Esophagus muscularis mucosa (tissue), 4 donors: Measurements from ENCODE around the gene KCNQ1.

ENCODE experiments used
- EP300 ChIP-seq: sonication (generic); formaldehyde crosslinking; IDR thresholded peaks from one replicate; pipeline ENCODE4 v1.6.1; 2017; ENCODE audit warnings: antibody characterized with exemption
- POLR2AphosphoS5 ChIP-seq, 2 donors: sonication (generic); formaldehyde crosslinking; IDR thresholded peaks; one replicate each; pipeline ENCODE4 v1.6.1; 2017; ENCODE audit warnings: antibody characterized with exemption in 2 of 2
- TF ChIP-seq, protein P1 (sequence below), 3 experiments: fragments of 200-600 bp in 2 of 3; fragments of 450-650 bp in 1 of 3; sonication (generic) in 2 of 3; IDR thresholded peaks; one replicate each; pipeline ENCODE4 v1.5.1; 2017 to 2019; ENCODE audit warnings: antibody characterized with exemption in 3 of 3, mild to moderate bottlenecking in 2 of 3, moderate library complexity in 1 of 3

GRCh38 chr11:2662024-2662312 lies 217.2 kb downstream of the KCNQ1 start:
- TF ChIP-seq POLR2AphosphoS5 (IDR thresholded peaks at IDR 0.05) (no peak), EP300 (no peak)
- TF ChIP-seq, protein P1, sequence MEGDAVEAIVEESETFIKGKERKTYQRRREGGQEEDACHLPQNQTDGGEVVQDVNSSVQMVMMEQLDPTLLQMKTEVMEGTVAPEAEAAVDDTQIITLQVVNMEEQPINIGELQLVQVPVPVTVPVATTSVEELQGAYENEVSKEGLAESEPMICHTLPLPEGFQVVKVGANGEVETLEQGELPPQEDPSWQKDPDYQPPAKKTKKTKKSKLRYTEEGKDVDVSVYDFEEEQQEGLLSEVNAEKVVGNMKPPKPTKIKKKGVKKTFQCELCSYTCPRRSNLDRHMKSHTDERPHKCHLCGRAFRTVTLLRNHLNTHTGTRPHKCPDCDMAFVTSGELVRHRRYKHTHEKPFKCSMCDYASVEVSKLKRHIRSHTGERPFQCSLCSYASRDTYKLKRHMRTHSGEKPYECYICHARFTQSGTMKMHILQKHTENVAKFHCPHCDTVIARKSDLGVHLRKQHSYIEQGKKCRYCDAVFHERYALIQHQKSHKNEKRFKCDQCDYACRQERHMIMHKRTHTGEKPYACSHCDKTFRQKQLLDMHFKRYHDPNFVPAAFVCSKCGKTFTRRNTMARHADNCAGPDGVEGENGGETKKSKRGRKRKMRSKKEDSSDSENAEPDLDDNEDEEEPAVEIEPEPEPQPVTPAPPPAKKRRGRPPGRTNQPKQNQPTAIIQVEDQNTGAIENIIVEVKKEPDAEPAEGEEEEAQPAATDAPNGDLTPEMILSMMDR (IDR thresholded peaks at IDR 0.05) = no peak
